ENCODE results near the gene CSNK2B.
"Not testable (repeated sequence)": the region's sequence is repeated elsewhere in the genome, so short reads cannot be mapped to it uniquely, and the experiment has no call there.

The CSNK2B gene

GRCh38 chr6:31708224-31708623 is 42.3 kb downstream of the CSNK2B start:
- Histone ChIP-seq H2BK15ac (replicated peaks; ENCODE audit: low read depth) (no peak overlapping the region), H3K27me3 (ENCODE audit: insufficient read depth, low read length, poor library complexity) (no peaks in the 10 kb centered on the region), H3K27ac (ENCODE audit: low read depth, low read length) (no peak overlapping the region), H3K36me3 (ENCODE audit: control insufficient read depth, insufficient read depth, low read length) (no peaks in the 10 kb centered on the region), H3K9ac (ENCODE audit: low read length) (no peak overlapping the region), H3K23ac (ENCODE audit: low read length) (no peak overlapping the region), H2BK120ac (ENCODE audit: low read depth, low read length) (no peak overlapping the region), H4K5ac (ENCODE audit: low read length) (no peak overlapping the region), H3K4me2 (ENCODE audit: low read length) (no peak overlapping the region), H2AK5ac (ENCODE audit: low read length) (no peak overlapping the region), H3K79me2 (ENCODE audit: control insufficient read depth, insufficient read depth, low read length) (no peaks in the 10 kb centered on the region), H3K4ac (ENCODE audit: low read depth, low read length) (no peak overlapping the region), H3K18ac (ENCODE audit: low read length) (no peak overlapping the region), H4K8ac (ENCODE audit: low read depth, low read length) (no peak overlapping the region), H3K4me1 (ENCODE audit: control insufficient read depth, low read depth, low read length) (peaks cover 6% of the 10 kb centered on the region), H3K4me3 (ENCODE audit: low read length) (no peak overlapping the region), H3K56ac (ENCODE audit: low read length) (no peak overlapping the region), H2BK5ac (ENCODE audit: low read length) (no peak overlapping the region), H3K79me1 (ENCODE audit: low read length) (no peaks in the 10 kb centered on the region)
- DNase-seq, result no peak
- WGBS (ENCODE audit: extremely low coverage, insufficient coverage, low lambda C conversion rate), result no CpG with 5 or more reads among the region's 3 CpGs

- H3K27ac ChIP-seq (ENCODE audit: low read depth, low read length); H3K4me2 ChIP-seq (ENCODE audit: low read length); H3K9ac ChIP-seq (ENCODE audit: low read length); H4K5ac ChIP-seq (ENCODE audit: low read length); H3K18ac ChIP-seq (ENCODE audit: low read length); H3K23ac ChIP-seq (ENCODE audit: low read length); H2BK5ac ChIP-seq (ENCODE audit: low read length); H3K4me3 ChIP-seq (ENCODE audit: low read length); H4K8ac ChIP-seq (ENCODE audit: low read depth, low read length); H2BK15ac ChIP-seq (replicated peaks; ENCODE audit: low read depth); H3K27me3 ChIP-seq (ENCODE audit: insufficient read depth, low read length, poor library complexity); H3K79me2 ChIP-seq (ENCODE audit: control insufficient read depth, insufficient read depth, low read length); H3K4ac ChIP-seq (ENCODE audit: low read depth, low read length); H2AK5ac ChIP-seq (ENCODE audit: low read length); H2BK120ac ChIP-seq (ENCODE audit: low read depth, low read length); H3K56ac ChIP-seq (ENCODE audit: low read length); DNase-seq; H3K36me3 ChIP-seq (ENCODE audit: control insufficient read depth, insufficient read depth, low read length); H3K79me1 ChIP-seq (ENCODE audit: low read length): not testable (repeated sequence)
- peaks cover 12% of the 10 kb centered on the region for H3K4me1 ChIP-seq (ENCODE audit: control insufficient read depth, low read depth, low read length)
- WGBS (ENCODE audit: extremely low coverage, insufficient coverage, low lambda C conversion rate), result no CpG with 5 or more reads among the region's 11 CpGs
Measured at GRCh38 chr6:31709157-31709556, 43.3 kb downstream of the CSNK2B start.

GRCh38 chr6:31710523-31711219 is 44.8 kb downstream of the CSNK2B start:
- no peak overlapping the region for H3K4me3 ChIP-seq (ENCODE audit: low read length)
- no peak overlapping the region for H3K4me2 ChIP-seq (ENCODE audit: low read length)
- no peak overlapping the region for H3K27ac ChIP-seq (ENCODE audit: low read depth, low read length)
- DNase-seq, result peak; percentile 45
- no peaks in the 10 kb centered on the region for H3K27me3 ChIP-seq (ENCODE audit: insufficient read depth, low read length, poor library complexity)
- no peaks in the 10 kb centered on the region for H3K36me3 ChIP-seq (ENCODE audit: control insufficient read depth, insufficient read depth, low read length)
- H3K79me1 ChIP-seq (ENCODE audit: low read length), result no peaks in the 10 kb centered on the region
- H4K8ac ChIP-seq (ENCODE audit: low read depth, low read length), result no peak overlapping the region
- no peak overlapping the region for H3K23ac ChIP-seq (ENCODE audit: low read length)
- no peak overlapping the region for H2BK5ac ChIP-seq (ENCODE audit: low read length)
- peak overlapping the region; percentile 54 for H3K56ac ChIP-seq (ENCODE audit: low read length)
- H3K18ac ChIP-seq (ENCODE audit: low read length), result no peak overlapping the region
- H2BK120ac ChIP-seq (ENCODE audit: low read depth, low read length), result no peak overlapping the region
- H4K5ac ChIP-seq (ENCODE audit: low read length), result no peak overlapping the region
- no peak overlapping the region for H3K4ac ChIP-seq (ENCODE audit: low read depth, low read length)
- peak overlapping the region; percentile 13 for H3K9ac ChIP-seq (ENCODE audit: low read length)
- H3K4me1 ChIP-seq (ENCODE audit: control insufficient read depth, low read depth, low read length), result peaks cover 18% of the 10 kb centered on the region
- H3K79me2 ChIP-seq (ENCODE audit: control insufficient read depth, insufficient read depth, low read length), result no peaks in the 10 kb centered on the region
- WGBS (ENCODE audit: extremely low coverage, insufficient coverage, low lambda C conversion rate), result no CpG with 5 or more reads among the region's 5 CpGs
- no peak overlapping the region for H2BK15ac ChIP-seq (replicated peaks; ENCODE audit: low read depth)
- H2AK5ac ChIP-seq (ENCODE audit: low read length), result peak overlapping the region; percentile 43

- Histone ChIP-seq H3K27ac (ENCODE audit: low read depth, low read length) (no peak overlapping the region), H2BK5ac (ENCODE audit: low read length) (no peak overlapping the region), H3K4ac (ENCODE audit: low read depth, low read length) (no peak overlapping the region), H2BK120ac (ENCODE audit: low read depth, low read length) (no peak overlapping the region), H3K27me3 (ENCODE audit: insufficient read depth, low read length, poor library complexity) (no peaks in the 10 kb centered on the region), H3K79me2 (ENCODE audit: control insufficient read depth, insufficient read depth, low read length) (no peaks in the 10 kb centered on the region), H4K8ac (ENCODE audit: low read depth, low read length) (no peak overlapping the region), H3K4me3 (ENCODE audit: low read length) (no peak overlapping the region), H3K23ac (ENCODE audit: low read length) (no peak overlapping the region), H3K36me3 (ENCODE audit: control insufficient read depth, insufficient read depth, low read length) (no peaks in the 10 kb centered on the region), H4K5ac (ENCODE audit: low read length) (no peak overlapping the region), H3K79me1 (ENCODE audit: low read length) (no peaks in the 10 kb centered on the region), H3K4me2 (ENCODE audit: low read length) (no peak overlapping the region), H2BK15ac (replicated peaks; ENCODE audit: low read depth) (no peak overlapping the region), H2AK5ac (ENCODE audit: low read length) (no peak overlapping the region), H3K9ac (ENCODE audit: low read length) (no peak overlapping the region), H3K56ac (ENCODE audit: low read length) (no peak overlapping the region), H3K18ac (ENCODE audit: low read length) (no peak overlapping the region), H3K4me1 (ENCODE audit: control insufficient read depth, low read depth, low read length) (peaks cover 18% of the 10 kb centered on the region)
- no CpG with 5 or more reads among the region's 8 CpGs for WGBS (ENCODE audit: extremely low coverage, insufficient coverage, low lambda C conversion rate)
- DNase-seq, result no peak
Measured at GRCh38 chr6:31711233-31711632, 45.4 kb downstream of the CSNK2B start.

GRCh38 chr6:31712296-31712695 is 46.4 kb downstream of the CSNK2B start:
- no CpG with 5 or more reads among the region's 8 CpGs for WGBS (ENCODE audit: extremely low coverage, insufficient coverage, low lambda C conversion rate)
- no peak overlapping the region for H2BK15ac ChIP-seq (replicated peaks; ENCODE audit: low read depth)
- no peaks in the 10 kb centered on the region for H3K36me3 ChIP-seq (ENCODE audit: control insufficient read depth, insufficient read depth, low read length)
- H2AK5ac ChIP-seq (ENCODE audit: low read length), result peak overlapping the region; percentile 15
- no peak overlapping the region for H2BK120ac ChIP-seq (ENCODE audit: low read depth, low read length)
- peaks cover 18% of the 10 kb centered on the region for H3K4me1 ChIP-seq (ENCODE audit: control insufficient read depth, low read depth, low read length)
- no peak overlapping the region for H3K9ac ChIP-seq (ENCODE audit: low read length)
- no peak overlapping the region for H2BK5ac ChIP-seq (ENCODE audit: low read length)
- H4K8ac ChIP-seq (ENCODE audit: low read depth, low read length), result no peak overlapping the region
- no peak overlapping the region for H3K27ac ChIP-seq (ENCODE audit: low read depth, low read length)
- no peak overlapping the region for H3K23ac ChIP-seq (ENCODE audit: low read length)
- H3K4ac ChIP-seq (ENCODE audit: low read depth, low read length), result no peak overlapping the region
- H3K56ac ChIP-seq (ENCODE audit: low read length), result peak overlapping the region; percentile 62
- no peak for DNase-seq
- no peak overlapping the region for H3K4me3 ChIP-seq (ENCODE audit: low read length)
- H3K79me1 ChIP-seq (ENCODE audit: low read length), result no peaks in the 10 kb centered on the region
- no peak overlapping the region for H3K18ac ChIP-seq (ENCODE audit: low read length)
- no peak overlapping the region for H4K5ac ChIP-seq (ENCODE audit: low read length)
- no peak overlapping the region for H3K4me2 ChIP-seq (ENCODE audit: low read length)
- no peaks in the 10 kb centered on the region for H3K27me3 ChIP-seq (ENCODE audit: insufficient read depth, low read length, poor library complexity)
- no peaks in the 10 kb centered on the region for H3K79me2 ChIP-seq (ENCODE audit: control insufficient read depth, insufficient read depth, low read length)

- DNase-seq, result no peak
- no CpG with 5 or more reads among the region's 4 CpGs for WGBS (ENCODE audit: extremely low coverage, insufficient coverage, low lambda C conversion rate)
Measured at GRCh38 chr6:31713465-31713864, 47.6 kb downstream of the CSNK2B start.

More at GRCh38 chr6:31713465-31713864, 47.6 kb downstream of the CSNK2B start:
- H3K4me1 ChIP-seq (ENCODE audit: control insufficient read depth, low read depth, low read length), result peaks cover 21% of the 10 kb centered on the region
- peak overlapping the region; percentile 96 for H2BK5ac ChIP-seq (ENCODE audit: low read length)
- peak overlapping the region; percentile 73 for H2BK120ac ChIP-seq (ENCODE audit: low read depth, low read length)
- H3K9ac ChIP-seq (ENCODE audit: low read length), result peak overlapping the region; percentile 62
- H3K4me3 ChIP-seq (ENCODE audit: low read length), result no peak overlapping the region
- peak overlapping the region; percentile 51 for H2AK5ac ChIP-seq (ENCODE audit: low read length)
- H3K23ac ChIP-seq (ENCODE audit: low read length), result no peak overlapping the region
- peak overlapping the region; percentile 92 for H3K18ac ChIP-seq (ENCODE audit: low read length)
- H3K36me3 ChIP-seq (ENCODE audit: control insufficient read depth, insufficient read depth, low read length), result no peaks in the 10 kb centered on the region
- no peaks in the 10 kb centered on the region for H3K79me2 ChIP-seq (ENCODE audit: control insufficient read depth, insufficient read depth, low read length)
- no peaks in the 10 kb centered on the region for H3K79me1 ChIP-seq (ENCODE audit: low read length)
- no peak overlapping the region for H3K4me2 ChIP-seq (ENCODE audit: low read length)
- no peak overlapping the region for H4K5ac ChIP-seq (ENCODE audit: low read length)
- H2BK15ac ChIP-seq (replicated peaks; ENCODE audit: low read depth), result peak overlapping the region; percentile 37
- peak overlapping the region; percentile 69 for H3K27ac ChIP-seq (ENCODE audit: low read depth, low read length)
- peak overlapping the region; percentile 93 for H3K56ac ChIP-seq (ENCODE audit: low read length)
- H3K27me3 ChIP-seq (ENCODE audit: insufficient read depth, low read length, poor library complexity), result no peaks in the 10 kb centered on the region
- H3K4ac ChIP-seq (ENCODE audit: low read depth, low read length), result peak overlapping the region; percentile 81
- H4K8ac ChIP-seq (ENCODE audit: low read depth, low read length), result peak overlapping the region; percentile 79
